H1 (cell line): ENCODE measurements around the gene THBS4. TPM values are rescaled to one million over a fixed set of nuclear protein-coding genes. Genes with fewer than 3 reads are reported as not detected.

Experiments used
- CTCF ChIA-PET: fragments of 300-600 bp; sonication (Branson Sonifier 250); formaldehyde crosslinking; loops from one replicate; lab custom pipeline; 2021; ENCODE audit not compliant: partially characterized antibody; lab: Charles Lee
- POLR2A ChIA-PET: fragments of 300-600 bp; sonication (Branson Sonifier 250); formaldehyde crosslinking; loops from one replicate; lab custom pipeline; 2021; ENCODE audit warnings: inconsistent platforms; ENCODE audit not compliant: partially characterized antibody; lab: Charles Lee
- DNase-seq, 2 experiments: peaks; one replicate each; pipeline versions ENCODE4 v3.0.0 to v3.0.0-alpha.2; 2010 to 2022; ENCODE audit warnings: low spot score in 2 of 2, low read depth in 1 of 2, mixed read lengths in 1 of 2
- FAIRE-seq: peaks from 2 replicates; lab custom pipeline; 2011; peaks lifted over from hg19 to GRCh38; lab: Jason Lieb, UNC
- H2AFZ ChIP-seq: 2 replicates; pipeline ENCODE4 v1.8.1; 2012; ENCODE audit warnings: low read length, inconsistent platforms
- H2AK5ac ChIP-seq: 2 replicates; pipeline ENCODE4 v1.6.1; 2013; ENCODE audit warnings: low read depth, low read length
- H2BK120ac ChIP-seq: replicated peaks from 2 replicates; pipeline ENCODE3; 2013; ENCODE audit warnings: low read depth, low read length, inconsistent platforms
- H2BK12ac ChIP-seq: 2 replicates; pipeline ENCODE4 v1.6.1; 2013; ENCODE audit warnings: low read depth, low read length
- H2BK15ac ChIP-seq: 2 replicates; pipeline ENCODE4 v1.6.1; 2013; ENCODE audit warnings: low read length
- H2BK20ac ChIP-seq: 2 replicates; pipeline ENCODE4 v1.6.1; 2013; ENCODE audit warnings: low read length
- H2BK5ac ChIP-seq: 2 replicates; pipeline ENCODE4 v1.6.1; 2013; ENCODE audit warnings: low read depth, low read length
- H3K14ac ChIP-seq: 2 replicates; pipeline ENCODE4 v1.6.1; 2013; ENCODE audit warnings: inconsistent platforms; ENCODE audit not compliant: insufficient read length
- H3K18ac ChIP-seq: 2 replicates; pipeline ENCODE4 v1.6.1; 2013; ENCODE audit warnings: low read length; ENCODE audit errors: extremely low read depth
- H3K23ac ChIP-seq: 2 replicates; pipeline ENCODE4 v1.6.1; 2013; ENCODE audit warnings: inconsistent platforms; ENCODE audit not compliant: insufficient read length
- H3K23me2 ChIP-seq: 2 replicates; pipeline ENCODE4 v1.6.1; 2013; ENCODE audit warnings: low read depth, low read length
- H3K27ac ChIP-seq: 2 replicates; pipeline ENCODE4 v1.6.1; 2011; ENCODE audit warnings: low read depth, low read length, inconsistent platforms
- H3K27me3 ChIP-seq, 4 experiments: replicated peaks in 1 of 4; 1 replicate in 1 of 4; 2 replicates in 3 of 4; pipeline versions ENCODE4 v1.6.1 to v1.8.1; 2011 to 2013; ENCODE audit warnings: low read length in 3 of 4, mild to moderate bottlenecking in 3 of 4, inconsistent platforms in 2 of 4, mixed read lengths in 2 of 4, moderate library complexity in 1 of 4; ENCODE audit not compliant: control insufficient read depth in 3 of 4, insufficient read depth in 3 of 4; ENCODE audit errors: extremely low read depth in 1 of 4
- H3K36me3 ChIP-seq, 4 experiments: 2 replicates each; pipeline versions ENCODE4 v1.6.1 to v1.8.1; 2011 to 2013; ENCODE audit warnings: mild to moderate bottlenecking in 4 of 4, low read length in 3 of 4, moderate library complexity in 2 of 4, control low read depth in 1 of 4, inconsistent platforms in 1 of 4; ENCODE audit not compliant: insufficient read depth in 4 of 4, control insufficient read depth in 2 of 4
- H3K4ac ChIP-seq: replicated peaks from 2 replicates; pipeline ENCODE3; 2013; ENCODE audit warnings: low read length, low read depth, mixed read lengths, inconsistent platforms; ENCODE audit not compliant: insufficient read length
- H3K4me1 ChIP-seq, 4 experiments: replicated peaks in 1 of 4; 1 replicate in 1 of 4; 2 replicates in 3 of 4; pipeline versions ENCODE4 v1.6.1 to v1.8.1; 2011 to 2013; ENCODE audit warnings: low read length in 3 of 4, inconsistent platforms in 2 of 4, mixed read lengths in 1 of 4; ENCODE audit not compliant: insufficient read depth in 4 of 4, control insufficient read depth in 3 of 4
- H3K4me2 ChIP-seq, 2 experiments: 2 replicates each; pipeline versions ENCODE4 v1.6.1 to v1.8.1; 2011 to 2013; ENCODE audit warnings: low read depth in 2 of 2, low read length in 2 of 2, control low read depth in 1 of 2, inconsistent platforms in 1 of 2, mild to moderate bottlenecking in 1 of 2; ENCODE audit not compliant: insufficient read depth in 1 of 2
- H3K4me3 ChIP-seq, 4 experiments: fragments of 200-600, 300-600 bp in 1 of 4; sonication (generic), shearing (Covaris generic), sonication (Bioruptor Twin) in 1 of 4; 2 replicates each; pipeline versions ENCODE4 v1.5.1 to v1.8.1; 2011 to 2016; ENCODE audit warnings: low read length in 4 of 4, low read depth in 3 of 4, control low read depth in 2 of 4, inconsistent platforms in 2 of 4, mild to moderate bottlenecking in 2 of 4, mixed read lengths in 1 of 4, moderate library complexity in 1 of 4; ENCODE audit not compliant: insufficient read depth in 2 of 4; ENCODE audit errors: extremely low read depth in 1 of 4
- H3K56ac ChIP-seq: replicated peaks from 2 replicates; pipeline ENCODE3; 2013; ENCODE audit warnings: low read depth, mild to moderate bottlenecking, mixed read lengths, low read length, inconsistent platforms; ENCODE audit not compliant: insufficient read length
- H3K79me1 ChIP-seq: 2 replicates; pipeline ENCODE4 v1.6.1; 2013; ENCODE audit warnings: low read depth, low read length, control low read depth
- H3K79me2 ChIP-seq, 2 experiments: 2 replicates each; pipeline versions ENCODE4 v1.6.1 to v1.8.1; 2012 to 2013; ENCODE audit warnings: low read length in 2 of 2, mild to moderate bottlenecking in 2 of 2, inconsistent platforms in 1 of 2; ENCODE audit not compliant: insufficient read depth in 2 of 2, control insufficient read depth in 1 of 2
- H3K9ac ChIP-seq, 4 experiments: replicated peaks in 1 of 4; 1 replicate in 1 of 4; 2 replicates in 3 of 4; pipeline versions ENCODE4 v1.6.1 to v1.8.1; 2011 to 2013; ENCODE audit warnings: low read depth in 3 of 4, low read length in 3 of 4, control low read depth in 2 of 4, mild to moderate bottlenecking in 2 of 4, moderate library complexity in 2 of 4, inconsistent platforms in 1 of 4; ENCODE audit errors: extremely low read depth in 1 of 4
- H3K9me3 ChIP-seq, 2 experiments: 2 replicates each; pipeline versions ENCODE4 v1.6.1 to v1.8.1; 2012 to 2013; ENCODE audit warnings: mild to moderate bottlenecking in 2 of 2, moderate library complexity in 2 of 2, control low read depth in 1 of 2, inconsistent platforms in 1 of 2, low read depth in 1 of 2, low read length in 1 of 2, mixed read lengths in 1 of 2; ENCODE audit not compliant: insufficient read depth in 2 of 2
- H4K20me1 ChIP-seq, 2 experiments: replicated peaks in 1 of 2; 2 replicates each; pipeline versions ENCODE3 to v1.8.1; 2011 to 2013; ENCODE audit warnings: inconsistent platforms in 2 of 2, low read length in 2 of 2, mild to moderate bottlenecking in 1 of 2; ENCODE audit not compliant: insufficient read depth in 2 of 2, control insufficient read depth in 1 of 2
- H4K5ac ChIP-seq: 2 replicates; pipeline ENCODE4 v1.6.1; 2013; ENCODE audit warnings: low read length, low read depth, mixed read lengths, inconsistent platforms; ENCODE audit not compliant: insufficient read length
- H4K8ac ChIP-seq: 2 replicates; pipeline ENCODE4 v1.8.0; 2013; ENCODE audit warnings: mild to moderate bottlenecking, moderate library complexity, low read length, inconsistent platforms; ENCODE audit not compliant: insufficient read depth; ENCODE audit errors: extremely low read depth
- H4K91ac ChIP-seq: replicated peaks from 2 replicates; pipeline ENCODE3; 2013; ENCODE audit warnings: low read length, mixed read lengths, inconsistent platforms; ENCODE audit not compliant: insufficient read length
- ATF2 ChIP-seq: IDR thresholded peaks from 2 replicates; pipeline ENCODE4 v1.6.1; 2012; ENCODE audit warnings: low read length, inconsistent platforms
- EGR1 ChIP-seq: IDR thresholded peaks from 2 replicates; pipeline ENCODE4 v1.6.1; 2011; ENCODE audit warnings: low read depth, low read length, borderline replicate concordance
- EP300 ChIP-seq, 2 experiments: IDR thresholded peaks; 1 replicate in 1 of 2; 2 replicates in 1 of 2; pipeline ENCODE4 v1.6.1; 2011 to 2012; ENCODE audit warnings: low read depth in 2 of 2, low read length in 2 of 2, mild to moderate bottlenecking in 2 of 2, borderline replicate concordance in 1 of 2, inconsistent platforms in 1 of 2, moderate library complexity in 1 of 2
- GABPA ChIP-seq: IDR thresholded peaks from 2 replicates; pipeline ENCODE4 v1.6.1; 2011; ENCODE audit warnings: mild to moderate bottlenecking, low read length, moderate library complexity, borderline replicate concordance; ENCODE audit not compliant: insufficient read depth
- HDAC2 ChIP-seq, 2 experiments: fragments of 300-600 bp in 1 of 2; sonication (generic) in 1 of 2; IDR thresholded peaks; 2 replicates each; pipeline ENCODE4 v1.6.1; 2011 to 2012; ENCODE audit warnings: low read depth in 2 of 2, low read length in 2 of 2, mild to moderate bottlenecking in 2 of 2, moderate library complexity in 2 of 2, borderline replicate concordance in 1 of 2, inconsistent platforms in 1 of 2
- KDM4A ChIP-seq: IDR thresholded peaks from one replicate; pipeline ENCODE4 v1.7.1; 2012; ENCODE audit warnings: low read depth, mild to moderate bottlenecking, moderate library complexity, low read length, inconsistent platforms; ENCODE audit not compliant: severe bottlenecking
- MAX ChIP-seq: IDR thresholded peaks from 2 replicates; pipeline ENCODE4 v1.6.1; 2012; ENCODE audit warnings: inconsistent platforms
- POLR2AphosphoS5 ChIP-seq: IDR thresholded peaks from 2 replicates; pipeline ENCODE4 v1.6.1; 2011; ENCODE audit warnings: low read depth, low read length
- SIN3A ChIP-seq, 2 experiments: IDR thresholded peaks in 1 of 2; conservative IDR thresholded peaks in 1 of 2; 2 replicates each; pipeline ENCODE4 v1.6.1; 2011 to 2012; ENCODE audit warnings: low read length in 2 of 2, improper control_type of control experiment in 1 of 2, low read depth in 1 of 2, mild to moderate bottlenecking in 1 of 2
- TEAD4 ChIP-seq: IDR thresholded peaks from 2 replicates; pipeline ENCODE4 v1.6.1; 2012; ENCODE audit warnings: low read depth, low read length, inconsistent platforms, mixed read lengths
- ZNF274 ChIP-seq: IDR thresholded peaks from 2 replicates; pipeline ENCODE4 v1.7.0; 2012; ENCODE audit warnings: low read length, borderline replicate concordance; ENCODE audit errors: extremely low read depth
- WGBS, 2 experiments: shearing (Covaris generic) in 1 of 2; methylation state at CpG; one replicate each; pipeline versions ENCODE4 v1.1.6 to v1.1.7; 2013 to 2015; ENCODE audit warnings: low lambda C conversion rate in 2 of 2, mixed read lengths in 2 of 2, inconsistent platforms in 1 of 2, low coverage in 1 of 2, missing lambda C conversion rate in 1 of 2; ENCODE audit not compliant: insufficient replicate concordance in 2 of 2, insufficient coverage in 1 of 2, insufficient read length in 1 of 2; ENCODE audit errors: extremely low coverage in 1 of 2, missing lambda C conversion rate in 1 of 2; 5-methylcytosine and 5-hydroxymethylcytosine counted together
- polyA plus RNA-seq, 7 experiments: library from polyadenylated mRNA; depleted of rRNA in 3 of 7; stranded (reverse) in 5 of 7; unstranded in 2 of 7; fragments of >200 nt in 5 of 7; fragments of 200-250 nt in 2 of 7; gene quantifications; 1 replicate in 5 of 7; 2 replicates in 1 of 7; 4 replicates in 1 of 7; pipeline versions ENCODE4 v1.2.1 to v1.2.3, GENCODE V29; 2011 to 2013; ENCODE audit warnings: missing spikeins in 2 of 7, mixed read lengths in 2 of 7
- total RNA-seq: library from RNA; stranded (reverse); fragmentation: NEBNext Ultra II Directional; extraction: Animal tissue kit (Norgen Biotek cat#: 25700); gene quantifications from 2 replicates; pipeline ENCODE4 v1.2.1, GENCODE V29; 2021

THBS4 gene
- total and polyA plus RNA-seq, 2 of the 8 experiments (the other 6 are each of a cell fraction or from before 2014, with no cell fraction given) = 12.8 to 25.4 TPM

GRCh38 chr5:80043187-80043586 lies 8.0 kb downstream of the THBS4 start:
- H4K5ac ChIP-seq = no peak overlapping the region
- no peak overlapping the region for H3K4me3 ChIP-seq
- H3K14ac ChIP-seq = no peak overlapping the region
- H2AK5ac ChIP-seq = no peak overlapping the region
- H2BK12ac ChIP-seq = no peak overlapping the region
- 85% methylated on average over 4 of the region's 4 CpGs; no CpG with 5 or more reads in 1 of the 2 experiments for WGBS, 2 experiments
- H4K20me1 ChIP-seq = no peaks in the 10 kb centered on the region
- no peak overlapping the region for H3K23ac ChIP-seq
- H3K27ac ChIP-seq = no peak overlapping the region
- no peak overlapping the region for H2BK15ac ChIP-seq
- no peaks in the 10 kb centered on the region for H3K79me2 ChIP-seq
- H3K9ac ChIP-seq = no peak overlapping the region
- no peak overlapping the region for H3K4ac ChIP-seq
- H2BK120ac ChIP-seq = no peak overlapping the region
- no peak overlapping the region for H2BK5ac ChIP-seq
- no peaks in the 10 kb centered on the region for H3K4me1 ChIP-seq
- no peak overlapping the region for H2AFZ ChIP-seq
- H3K18ac ChIP-seq = no peak overlapping the region
- FAIRE-seq (no peak), DNase-seq (no peak)
- H2BK20ac ChIP-seq = no peak overlapping the region
- H4K91ac ChIP-seq = no peak overlapping the region
- CTCF ChIA-PET = interaction anchor here (0.9 to 5.3 kb wide), 4 partner anchors 18 to 232 kb away, joined by 3 to 34 read pairs (median 3); no protein-coding TSS in a partner anchor
- no peaks in the 10 kb centered on the region for H3K79me1 ChIP-seq
- H3K36me3 ChIP-seq = no peaks in the 10 kb centered on the region
- no peaks in the 10 kb centered on the region for H3K27me3 ChIP-seq
- no peak overlapping the region for H4K8ac ChIP-seq
- H3K9me3 ChIP-seq = no peaks in the 10 kb centered on the region
- POLR2A ChIA-PET = no interaction called here
- H3K56ac ChIP-seq = no peak overlapping the region
- H3K4me2 ChIP-seq = no peak overlapping the region
- H3K23me2 ChIP-seq = no peaks in the 10 kb centered on the region
- TF ChIP-seq KDM4A (no peak), EP300 (IDR thresholded peaks at IDR 0.05; ENCODE audit: borderline replicate concordance in 1 of 2, low read depth in 2 of 2, low read length in 2 of 2) (no peak), MAX (no peak), ZNF274 (no peak), SIN3A (conservative IDR thresholded peaks at IDR 0.05 in 1 of 2, IDR thresholded peaks at IDR 0.05 in 1 of 2; ENCODE audit: low read depth in 1 of 2, low read length in 2 of 2) (no peak), GABPA (no peak), ATF2 (no peak), TEAD4 (no peak), EGR1 (no peak), HDAC2 (IDR thresholded peaks at IDR 0.05; ENCODE audit: borderline replicate concordance in 1 of 2, low read depth in 2 of 2, low read length in 2 of 2) (no peak), POLR2AphosphoS5 (no peak)
